IPS-18a (cell line): ENCODE results near the gene KIF4B.
"Not testable (repeated sequence)": the region's sequence is repeated elsewhere in the genome, so short reads cannot be mapped to it uniquely, and the experiment has no call there.

Experiments
- H3K27ac ChIP-seq: one replicate; pipeline ENCODE4 v1.5.1; 2013; ENCODE audit warnings: low read length
- H3K27me3 ChIP-seq: one replicate; pipeline ENCODE4 v1.6.1; 2013; ENCODE audit warnings: mild to moderate bottlenecking, low read length; ENCODE audit not compliant: control insufficient read depth, insufficient read depth
- H3K36me3 ChIP-seq: one replicate; pipeline ENCODE4 v1.6.1; 2013; ENCODE audit warnings: low read depth, low read length; ENCODE audit not compliant: control insufficient read depth
- H3K4me1 ChIP-seq: one replicate; pipeline ENCODE4 v1.6.1; 2013; ENCODE audit warnings: low read depth, low read length; ENCODE audit not compliant: control insufficient read depth
- H3K4me3 ChIP-seq: one replicate; pipeline ENCODE4 v1.5.1; 2013; ENCODE audit warnings: low read length
- H3K9ac ChIP-seq: one replicate; pipeline ENCODE4 v1.6.1; 2013; ENCODE audit warnings: mild to moderate bottlenecking, low read length, moderate library complexity
- H3K9me3 ChIP-seq: one replicate; pipeline ENCODE4 v1.6.1; 2013; ENCODE audit warnings: low read depth, low read length; ENCODE audit not compliant: control insufficient read depth

Gene KIF4B, protein sequence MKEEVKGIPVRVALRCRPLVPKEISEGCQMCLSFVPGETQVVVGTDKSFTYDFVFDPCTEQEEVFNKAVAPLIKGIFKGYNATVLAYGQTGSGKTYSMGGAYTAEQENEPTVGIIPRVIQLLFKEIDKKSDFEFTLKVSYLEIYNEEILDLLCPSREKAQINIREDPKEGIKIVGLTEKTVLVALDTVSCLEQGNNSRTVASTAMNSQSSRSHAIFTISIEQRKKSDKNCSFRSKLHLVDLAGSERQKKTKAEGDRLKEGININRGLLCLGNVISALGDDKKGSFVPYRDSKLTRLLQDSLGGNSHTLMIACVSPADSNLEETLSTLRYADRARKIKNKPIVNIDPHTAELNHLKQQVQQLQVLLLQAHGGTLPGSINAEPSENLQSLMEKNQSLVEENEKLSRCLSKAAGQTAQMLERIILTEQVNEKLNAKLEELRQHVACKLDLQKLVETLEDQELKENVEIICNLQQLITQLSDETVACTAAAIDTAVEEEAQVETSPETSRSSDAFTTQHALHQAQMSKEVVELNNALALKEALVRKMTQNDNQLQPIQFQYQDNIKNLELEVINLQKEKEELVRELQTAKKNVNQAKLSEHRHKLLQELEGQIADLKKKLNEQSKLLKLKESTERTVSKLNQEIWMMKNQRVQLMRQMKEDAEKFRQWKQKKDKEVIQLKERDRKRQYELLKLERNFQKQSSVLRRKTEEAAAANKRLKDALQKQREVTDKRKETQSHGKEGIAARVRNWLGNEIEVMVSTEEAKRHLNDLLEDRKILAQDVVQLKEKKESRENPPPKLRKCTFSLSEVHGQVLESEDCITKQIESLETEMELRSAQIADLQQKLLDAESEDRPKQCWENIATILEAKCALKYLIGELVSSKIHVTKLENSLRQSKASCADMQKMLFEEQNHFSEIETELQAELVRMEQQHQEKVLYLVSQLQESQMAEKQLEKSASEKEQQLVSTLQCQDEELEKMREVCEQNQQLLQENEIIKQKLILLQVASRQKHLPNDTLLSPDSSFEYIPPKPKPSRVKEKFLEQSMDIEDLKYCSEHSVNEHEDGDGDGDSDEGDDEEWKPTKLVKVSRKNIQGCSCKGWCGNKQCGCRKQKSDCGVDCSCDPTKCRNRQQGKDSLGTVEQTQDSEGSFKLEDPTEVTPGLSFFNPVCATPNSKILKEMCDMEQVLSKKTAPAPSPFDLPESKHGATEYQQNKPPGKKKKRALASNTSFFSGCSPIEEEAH

DNA sequence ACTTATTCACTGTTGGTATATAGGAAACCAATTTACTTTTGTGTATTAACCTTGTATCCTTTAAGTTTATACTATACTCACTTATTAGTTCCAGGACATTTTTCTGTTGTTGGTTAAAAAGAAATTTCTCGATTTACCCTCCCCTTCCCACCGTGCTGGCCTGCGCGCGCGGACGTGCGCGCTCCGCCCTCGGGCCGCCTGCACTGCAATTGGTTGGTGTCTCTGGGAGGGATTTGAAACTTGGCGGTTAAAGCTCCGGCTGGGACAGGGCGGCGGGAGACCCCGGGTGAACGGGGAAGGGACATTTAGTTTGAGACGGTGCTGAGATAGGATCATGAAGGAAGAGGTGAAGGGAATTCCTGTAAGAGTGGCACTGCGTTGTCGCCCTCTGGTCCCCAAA, at the start of gene KIF4B:
KIF4B (plus strand) TSS at position 230 of the 400 bp plus-strand sequence; CDS start at position 335, 105 bp downstream.
- no peaks in the 10 kb centered on the region for H3K4me1 ChIP-seq
- no peaks in the 10 kb centered on the region for H3K36me3 ChIP-seq
- no peaks in the 10 kb centered on the region for H3K27me3 ChIP-seq

DNA sequence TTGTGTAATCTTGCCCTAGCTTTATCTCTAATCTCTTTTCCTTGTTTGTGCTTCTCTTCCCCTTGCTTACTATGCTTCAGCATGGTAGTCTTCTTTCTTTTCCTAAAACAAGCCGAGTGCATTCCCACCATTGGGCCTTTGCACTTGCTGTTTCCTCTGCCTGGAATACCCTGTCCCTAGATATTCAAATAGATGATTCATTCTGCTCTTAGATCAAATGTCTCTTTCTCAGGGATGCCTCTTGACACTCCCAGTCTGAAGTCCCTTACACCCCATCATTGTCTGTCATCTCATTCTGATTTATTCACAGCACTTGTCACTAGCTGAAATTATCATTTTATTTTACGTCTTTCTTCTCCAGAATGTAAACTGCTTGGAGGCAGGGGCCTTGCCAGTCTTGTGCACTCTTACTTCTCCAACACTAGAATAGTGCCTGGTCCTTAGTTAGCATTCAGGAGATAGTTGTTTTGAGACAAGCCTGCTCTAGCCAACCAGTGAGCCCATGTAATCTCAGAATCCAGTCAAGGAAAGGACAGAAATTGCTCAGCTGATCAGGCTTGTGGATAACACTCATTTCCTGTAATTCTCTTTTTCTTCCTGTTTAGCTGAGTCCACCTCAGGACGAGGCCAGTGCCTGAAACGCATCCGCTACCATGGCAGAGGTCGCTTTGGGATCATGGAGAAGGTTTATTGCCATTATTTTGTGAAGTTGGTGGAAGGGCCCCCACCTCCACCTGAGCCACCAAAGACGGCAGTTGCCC, 47.3 kb upstream of the KIF4B start:
- H3K4me1 ChIP-seq: no peaks in the 10 kb centered on the region

More for the DNA sequence above, at the start of gene KIF4B:
- Histone ChIP-seq H3K9me3 (no peaks in the 10 kb centered on the region), H3K9ac (no peak within 1 kb of the TSS), H3K4me3 (no peak within 1 kb of the TSS), H3K27ac (no peak within 1 kb of the TSS)

DNA sequence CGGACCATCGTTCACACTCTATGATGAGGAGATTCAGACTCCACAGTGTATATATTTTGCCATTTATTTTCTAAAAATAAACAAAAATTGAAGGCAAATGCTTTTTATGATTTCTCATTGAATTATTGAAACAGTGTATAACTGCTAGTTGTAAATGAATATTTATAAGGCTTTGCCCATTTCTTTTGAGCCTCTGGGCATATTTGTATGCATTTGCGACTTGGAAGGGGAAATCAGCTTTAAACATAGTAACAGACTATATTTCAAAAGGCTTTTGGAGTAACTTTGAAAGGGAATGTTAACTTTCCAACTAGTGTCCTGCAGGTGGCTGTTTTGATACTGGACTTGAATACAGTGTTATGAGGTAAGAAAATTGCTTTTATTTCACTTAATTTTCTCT, 46.7 kb upstream of the KIF4B start:
- Histone ChIP-seq H3K4me3 (no peak overlapping the region), H3K27me3 (no peaks in the 10 kb centered on the region), H3K9me3 (no peaks in the 10 kb centered on the region), H3K27ac (no peak overlapping the region), H3K9ac (no peak overlapping the region), H3K4me1 (no peaks in the 10 kb centered on the region), H3K36me3 (peaks cover 13% of the 10 kb centered on the region)

More for the DNA sequence above, 47.3 kb upstream of the KIF4B start:
- Histone ChIP-seq H3K27ac (no peak overlapping the region), H3K4me3 (no peak overlapping the region), H3K9me3 (no peaks in the 10 kb centered on the region), H3K27me3 (no peaks in the 10 kb centered on the region), H3K9ac (no peak overlapping the region), H3K36me3 (peaks cover 17% of the 10 kb centered on the region)

DNA sequence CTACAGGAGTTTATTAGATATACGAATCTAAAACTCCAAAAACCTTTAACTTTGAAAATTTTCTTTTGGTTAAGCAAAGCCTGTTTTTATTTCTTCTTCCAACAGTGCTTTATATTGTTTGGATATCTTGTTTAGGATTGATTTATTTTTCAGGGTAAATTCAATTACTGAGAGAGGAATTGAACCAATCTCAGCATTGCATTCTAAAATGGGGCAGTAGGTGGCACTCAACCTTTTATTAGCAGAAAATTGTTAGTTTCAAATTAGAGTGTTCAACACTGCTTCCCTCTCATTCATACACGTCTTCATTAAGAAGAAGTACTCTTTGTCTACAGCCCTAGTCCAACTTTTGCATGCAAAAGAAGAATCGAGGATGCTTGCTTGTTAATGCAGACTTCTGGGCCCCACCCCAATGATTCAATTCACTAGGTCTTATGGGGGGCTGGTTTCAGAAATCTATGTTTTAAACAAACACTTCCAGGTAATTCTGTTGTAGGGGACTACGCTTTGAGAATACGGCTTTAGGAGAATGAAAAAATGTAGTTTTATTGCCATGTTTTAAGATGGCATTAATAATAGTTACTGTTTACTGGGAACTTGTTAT, 46.0 kb upstream of the KIF4B start:
- H3K27me3 ChIP-seq: no peaks in the 10 kb centered on the region
- H3K27ac ChIP-seq: no peak overlapping the region
- H3K9me3 ChIP-seq: no peaks in the 10 kb centered on the region
- H3K4me3 ChIP-seq: no peak overlapping the region
- H3K36me3 ChIP-seq: peaks cover 12% of the 10 kb centered on the region
- no peak overlapping the region for H3K9ac ChIP-seq
- H3K4me1 ChIP-seq: no peaks in the 10 kb centered on the region

DNA sequence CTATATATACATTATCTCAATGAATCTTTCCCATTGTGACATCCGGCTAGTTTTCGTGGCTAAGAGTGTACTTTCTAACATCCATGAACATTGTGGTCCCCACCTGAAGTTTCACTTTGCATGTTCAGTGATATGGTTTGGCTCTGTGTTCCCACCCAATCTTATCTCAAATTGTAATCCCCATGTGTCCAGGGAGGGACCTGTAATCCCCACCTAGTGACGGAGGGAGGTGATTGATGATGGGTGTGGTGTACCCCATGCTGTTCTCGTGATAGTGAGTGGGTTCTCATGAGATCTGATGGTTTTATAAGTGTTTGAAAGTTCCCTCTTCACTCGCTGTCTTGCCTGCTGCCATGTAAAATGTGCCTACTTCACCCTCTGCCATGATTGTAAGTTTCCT, 44.6 kb upstream of the KIF4B start:
- no peak overlapping the region for H3K27ac ChIP-seq
- no peaks in the 10 kb centered on the region for H3K4me1 ChIP-seq
- H3K36me3 ChIP-seq: peaks cover 12% of the 10 kb centered on the region
- no peaks in the 10 kb centered on the region for H3K27me3 ChIP-seq
- no peak overlapping the region for H3K4me3 ChIP-seq
- no peaks in the 10 kb centered on the region for H3K9me3 ChIP-seq
- no peak overlapping the region for H3K9ac ChIP-seq

DNA sequence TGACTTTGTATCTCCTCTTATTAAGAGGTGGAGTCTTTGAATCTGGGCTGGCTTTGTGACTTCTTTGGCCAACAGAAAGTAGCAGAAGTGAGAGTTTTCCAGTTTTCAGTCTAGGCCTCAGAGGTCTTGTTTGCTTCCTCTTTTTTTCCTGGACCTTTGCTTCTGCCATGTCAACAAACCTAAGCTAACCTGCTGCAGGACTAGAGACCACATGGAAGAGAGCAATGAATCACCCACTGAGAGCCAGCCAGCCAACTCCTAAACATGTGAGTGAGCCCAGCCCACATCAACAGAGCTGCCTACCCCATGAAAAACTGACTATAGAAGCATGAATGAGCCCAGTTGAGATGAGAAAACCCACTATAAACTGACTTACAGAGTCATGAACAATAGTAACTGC, 42.8 kb upstream of the KIF4B start:
- no peaks in the 10 kb centered on the region for H3K9me3 ChIP-seq
- no peaks in the 10 kb centered on the region for H3K4me1 ChIP-seq
- H3K27ac ChIP-seq: no peak overlapping the region
- H3K27me3 ChIP-seq: no peaks in the 10 kb centered on the region
- H3K9ac ChIP-seq: no peak overlapping the region
- H3K36me3 ChIP-seq: peaks cover 12% of the 10 kb centered on the region
- no peak overlapping the region for H3K4me3 ChIP-seq

DNA sequence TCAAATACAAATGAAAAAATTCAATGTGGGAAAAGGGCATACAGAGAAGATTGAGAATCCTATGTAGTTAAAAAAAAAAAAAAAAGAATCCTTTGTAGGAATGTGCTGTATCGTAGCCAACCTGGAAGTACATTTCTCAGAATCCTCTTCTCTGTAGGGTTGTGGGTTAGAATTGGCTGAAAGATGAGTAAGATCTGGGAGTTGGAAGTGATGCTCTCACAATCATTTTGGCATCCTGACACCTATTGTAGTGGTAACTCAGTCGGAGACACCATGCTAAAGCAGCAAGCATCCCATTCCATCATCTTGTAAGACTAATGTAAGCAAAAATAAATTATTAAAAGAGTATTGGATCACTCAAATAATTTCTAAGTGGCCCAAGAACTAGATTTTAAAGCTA, 42.1 kb upstream of the KIF4B start:
- Histone ChIP-seq H3K9ac (no peak overlapping the region), H3K4me3 (no peak overlapping the region), H3K27ac (no peak overlapping the region), H3K4me1 (no peaks in the 10 kb centered on the region), H3K36me3 (peaks cover 12% of the 10 kb centered on the region), H3K9me3 (no peaks in the 10 kb centered on the region), H3K27me3 (no peaks in the 10 kb centered on the region)

DNA sequence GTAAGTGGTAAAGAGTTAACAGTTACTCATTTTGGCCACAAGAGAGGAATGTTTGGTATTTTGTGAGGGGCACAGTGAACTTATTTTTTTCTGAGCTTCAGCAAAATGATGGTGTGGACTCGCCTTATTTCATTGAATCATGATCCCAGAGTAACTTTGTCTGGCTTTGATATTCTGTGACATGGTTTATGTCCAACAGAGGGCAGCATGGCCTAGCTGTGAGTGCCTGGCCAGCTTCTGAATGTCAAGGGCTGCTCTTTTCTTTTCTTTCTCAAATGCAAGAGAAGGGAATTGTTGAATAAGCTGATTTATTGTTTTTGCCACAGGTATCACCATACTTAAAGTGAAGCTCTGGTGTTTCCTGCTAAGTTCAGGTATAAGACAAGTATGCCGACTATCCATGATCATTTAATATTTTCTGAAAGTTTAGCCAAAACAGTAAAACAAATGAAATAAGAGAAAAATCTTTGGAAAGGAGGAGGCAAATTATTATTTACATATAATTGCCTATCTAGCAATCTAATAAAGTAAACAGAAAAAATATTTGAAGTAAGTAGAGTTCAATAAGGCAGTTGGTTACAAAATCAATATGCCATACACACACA, 41.0 kb upstream of the KIF4B start:
- Histone ChIP-seq H3K4me3 (no peak overlapping the region), H3K27ac (no peak overlapping the region), H3K27me3 (no peaks in the 10 kb centered on the region), H3K9me3 (no peaks in the 10 kb centered on the region), H3K36me3 (peaks cover 6% of the 10 kb centered on the region), H3K9ac (no peak overlapping the region), H3K4me1 (no peaks in the 10 kb centered on the region)

DNA sequence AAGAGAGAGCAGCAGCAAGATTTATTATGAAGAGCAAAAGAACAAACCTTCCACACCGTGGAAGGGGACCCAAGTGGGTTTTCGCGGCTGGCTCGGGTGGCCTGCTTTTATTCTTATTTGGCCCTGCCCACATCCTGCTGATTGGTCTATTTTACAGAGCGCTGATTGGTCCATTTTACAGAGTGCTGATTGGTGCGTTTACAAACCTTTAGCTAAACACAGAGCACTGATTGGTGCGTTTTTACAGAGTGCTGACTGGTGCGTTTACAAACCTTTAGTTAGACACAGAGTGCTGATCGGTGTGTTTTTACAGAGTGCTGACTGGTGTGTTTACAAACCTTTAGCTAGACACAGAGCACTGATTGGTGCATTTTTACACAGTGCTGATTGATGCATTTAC, 37.5 kb upstream of the KIF4B start:
- H3K36me3 ChIP-seq, H3K9me3 ChIP-seq, H3K4me1 ChIP-seq, H3K4me3 ChIP-seq, H3K9ac ChIP-seq, H3K27ac ChIP-seq, H3K27me3 ChIP-seq: not testable (repeated sequence)

DNA sequence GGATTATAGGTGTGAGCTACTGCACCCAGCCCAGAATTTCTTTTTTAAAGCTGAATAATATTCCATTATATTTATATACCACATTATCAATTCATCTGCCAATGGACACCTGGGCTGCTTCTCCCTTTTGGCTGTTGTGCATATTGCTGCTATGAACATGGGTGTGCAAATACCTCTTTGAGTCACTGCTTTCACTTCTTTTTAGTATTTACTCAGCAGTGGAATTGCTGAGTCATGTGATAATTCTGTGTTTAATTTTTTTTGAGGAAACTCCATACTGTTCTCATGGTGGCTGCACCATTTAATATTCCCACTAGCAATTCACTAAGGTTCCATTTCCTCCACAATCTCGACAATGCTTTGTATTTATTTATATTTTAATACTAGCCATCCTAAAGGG, 36.1 kb upstream of the KIF4B start:
- no peaks in the 10 kb centered on the region for H3K36me3 ChIP-seq
- H3K9me3 ChIP-seq: no peaks in the 10 kb centered on the region
- H3K4me3 ChIP-seq: no peak overlapping the region
- H3K9ac ChIP-seq: no peak overlapping the region
- H3K27me3 ChIP-seq: no peaks in the 10 kb centered on the region
- H3K4me1 ChIP-seq: no peaks in the 10 kb centered on the region
- H3K27ac ChIP-seq: no peak overlapping the region
